Coronary artery (tissue), 2 donors: ENCODE results near the gene FRMD4A.

Experiments
- DNase-seq: peaks from one replicate; pipeline ENCODE4 v3.0.0-alpha.2; 2017; ENCODE audit warnings: low spot score
- H3K27ac ChIP-seq, 2 donors: fragments of 200-600 bp; sonication (generic); one replicate each; pipeline ENCODE4 v1.5.1; 2016 to 2019
- H3K4me3 ChIP-seq: fragments of 200-600 bp; sonication (generic); 2 replicates; pipeline ENCODE4 v1.5.1; 2016; ENCODE audit warnings: mild to moderate bottlenecking, moderate library complexity
- CTCF ChIP-seq: fragments of 200-600 bp; sonication (generic); IDR thresholded peaks from one replicate; pipeline ENCODE4 v1.5.1; 2019; ENCODE audit warnings: antibody characterized with exemption

The FRMD4A gene

DNA sequence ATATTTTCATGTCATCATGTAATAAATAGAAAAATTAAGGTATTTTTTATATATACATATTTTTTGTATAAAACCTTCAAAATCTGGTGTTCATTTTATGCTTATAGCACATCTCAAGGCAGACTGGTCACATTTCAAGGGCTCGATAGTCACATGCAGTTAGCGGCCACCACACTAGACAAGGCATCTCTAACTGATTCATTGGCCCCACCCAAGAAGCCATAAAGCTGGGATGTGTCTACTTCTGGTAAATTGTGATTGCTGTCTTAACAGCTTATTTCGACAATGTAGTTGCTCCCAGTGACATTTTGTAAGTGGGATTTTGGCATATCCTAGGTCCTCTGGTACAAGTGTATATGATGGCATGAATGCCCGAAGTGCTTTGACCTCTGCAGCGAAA lies 168.7 kb downstream of the FRMD4A start:
- H3K27ac ChIP-seq = no peak overlapping the region
- TF ChIP-seq CTCF = no peak
- DNase-seq = no peak
- H3K4me3 ChIP-seq = no peak overlapping the region

GRCh38 chr10:14160299-14160698 lies 170.4 kb downstream of the FRMD4A start:
- no peak for DNase-seq
- no peak overlapping the region for H3K4me3 ChIP-seq
- TF ChIP-seq CTCF = no peak
- no peak overlapping the region for H3K27ac ChIP-seq

DNA sequence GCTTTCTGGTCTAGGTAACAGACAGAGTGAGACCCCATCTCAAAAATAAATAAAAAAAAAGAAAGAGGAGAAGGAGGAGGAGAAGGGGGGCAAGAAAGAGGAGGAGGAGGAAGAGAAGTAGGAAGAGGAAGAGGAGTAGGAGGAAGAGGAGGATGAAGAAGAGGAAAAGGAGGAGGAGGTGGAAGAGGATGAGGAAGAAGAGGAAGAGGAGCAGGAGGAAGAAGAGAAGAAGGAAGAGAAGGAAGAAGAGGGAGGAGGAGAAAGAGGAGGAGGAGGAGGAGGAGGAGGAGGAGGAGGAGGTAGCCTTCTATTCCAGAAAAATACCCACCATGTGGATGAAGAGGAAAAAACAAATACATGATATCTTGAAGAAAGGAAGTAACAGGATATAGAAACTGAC lies 172.1 kb downstream of the FRMD4A start:
- no peak for DNase-seq
- no peak overlapping the region for H3K27ac ChIP-seq
- TF ChIP-seq CTCF = no peak
- no peak overlapping the region for H3K4me3 ChIP-seq

DNA sequence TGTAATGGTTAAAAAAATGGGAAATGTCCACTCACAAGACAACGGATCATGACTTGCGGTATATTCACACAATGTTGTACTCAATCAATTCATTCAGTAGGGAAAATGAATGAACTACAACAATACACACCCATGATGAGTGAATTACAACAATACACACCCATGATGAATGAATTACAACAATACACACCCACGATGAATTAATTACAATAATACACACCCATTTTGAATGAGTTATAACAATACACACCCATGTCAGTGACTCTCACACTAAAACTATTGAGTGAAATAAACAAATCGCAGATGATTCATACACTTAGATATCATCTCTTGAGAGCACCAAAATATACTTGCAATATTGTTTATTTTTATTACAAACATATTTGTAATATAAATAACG lies 174.6 kb downstream of the FRMD4A start:
- no peak for TF ChIP-seq CTCF
- H3K4me3 ChIP-seq = no peak overlapping the region
- H3K27ac ChIP-seq = no peak overlapping the region
- no peak for DNase-seq

- Histone ChIP-seq H3K4me3 (peak overlapping the region; percentile 3), H3K27ac (no peak overlapping the region)
- TF ChIP-seq CTCF = no peak
- no peak for DNase-seq
Observed at GRCh38 chr10:14153570-14154055, 177.1 kb downstream of the FRMD4A start.

- Histone ChIP-seq H3K4me3 (no peak overlapping the region), H3K27ac (no peak overlapping the region)
- TF ChIP-seq CTCF = no peak
- DNase-seq = no peak
Observed at GRCh38 chr10:14151571-14151970, 179.2 kb downstream of the FRMD4A start.

DNA sequence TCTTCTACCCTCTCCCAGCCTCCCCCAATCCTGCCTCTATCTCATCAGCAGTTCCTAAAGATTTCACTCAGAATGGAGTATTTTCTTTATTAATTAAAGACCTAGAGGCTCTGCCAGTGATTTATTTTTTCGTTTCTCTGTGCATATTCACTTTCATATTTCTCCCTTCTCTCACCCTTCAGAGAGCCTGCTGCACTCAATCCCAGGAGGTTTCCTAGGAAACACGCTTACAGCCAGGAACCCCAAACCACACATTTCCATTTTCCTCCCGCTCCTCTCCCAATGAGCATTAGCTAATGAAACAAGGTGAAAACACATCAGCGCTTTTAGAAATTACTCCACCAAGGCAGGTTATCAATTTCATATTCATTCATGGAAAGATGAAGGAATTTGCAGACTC lies 180.2 kb downstream of the FRMD4A start:
- no peak for DNase-seq

More for the DNA sequence above, 180.2 kb downstream of the FRMD4A start:
- TF ChIP-seq CTCF = no peak
- H3K27ac ChIP-seq = no peak overlapping the region
- H3K4me3 ChIP-seq = no peak overlapping the region
